Ascending aorta (tissue), 2 donors: ENCODE measurements around the gene PHLDA3. TPM values are rescaled to one million over a fixed set of nuclear protein-coding genes. Genes with fewer than 3 reads are reported as not detected.
A peak's percentile ranks its signal among the peaks of the same experiment; 100 is the strongest.

ENCODE experiments used
- DNase-seq, 2 donors: peaks; one replicate each; pipeline ENCODE4 v3.0.0-alpha.2; 2019; ENCODE audit warnings: low spot score in 2 of 2
- H3K27ac ChIP-seq, 2 donors: fragments of 200-600 bp; sonication (generic); one replicate each; pipeline ENCODE4 v1.5.1; 2016 to 2017; ENCODE audit warnings: mild to moderate bottlenecking in 1 of 2
- H3K27me3 ChIP-seq: fragments of 200-600 bp; sonication (generic); one replicate; pipeline ENCODE4 v1.5.1; 2017
- H3K36me3 ChIP-seq, 2 donors: fragments of 200-600 bp; sonication (generic); one replicate each; pipeline ENCODE4 v1.5.1; 2016
- H3K4me1 ChIP-seq, 2 donors: fragments of 200-600 bp; sonication (generic); one replicate each; pipeline ENCODE4 v1.5.1; 2016 to 2017; ENCODE audit warnings: mild to moderate bottlenecking in 1 of 2
- H3K4me3 ChIP-seq, 2 donors: fragments of 200-600 bp; sonication (generic); one replicate each; pipeline ENCODE4 v1.5.1; 2016 to 2017; ENCODE audit warnings: mild to moderate bottlenecking in 1 of 2
- H3K9me3 ChIP-seq, 2 donors: fragments of 200-600 bp; sonication (generic); one replicate each; pipeline ENCODE4 v1.5.1; 2016
- intact Hi-C: fragments of 100-400 bp; cut with DNase I; formaldehyde crosslinking; loops from one replicate; pipeline ENCODE4 v1.15.1; 2023
- total RNA-seq: library from RNA; depleted of rRNA; stranded (reverse); fragments of >200 nt; gene quantifications from one replicate; pipeline ENCODE4 v1.1.0, GENCODE V29; 2016
- TF ChIP-seq, protein P1 (sequence below), 3 experiments: fragments of 200-600 bp in 2 of 3; fragments of 450-650 bp in 1 of 3; sonication (generic) in 2 of 3; IDR thresholded peaks; one replicate each; pipeline ENCODE4 v1.5.1; 2016 to 2019; ENCODE audit warnings: antibody characterized with exemption in 3 of 3, mild to moderate bottlenecking in 1 of 3, moderate library complexity in 1 of 3

Gene PHLDA3
- total RNA-seq, 1 donor from 2014 or later = 111 TPM

- peak overlapping the region; percentile 90 to 91 for H3K4me3 ChIP-seq
- intact Hi-C loops = no loop called here
- peak overlapping the region; percentile 95 to 97 for H3K27ac ChIP-seq
Measured at GRCh38 chr1:201465698-201466290, 3.2 kb downstream of the PHLDA3 start.

GRCh38 chr1:201463071-201463552 lies 5.9 kb downstream of the PHLDA3 start:
- intact Hi-C loops = no loop called here
- H3K4me1 ChIP-seq = peaks cover 21 to 49% of the 10 kb centered on the region in 2 donors
- H3K4me3 ChIP-seq = no peak overlapping the region
- TF ChIP-seq, protein P1, sequence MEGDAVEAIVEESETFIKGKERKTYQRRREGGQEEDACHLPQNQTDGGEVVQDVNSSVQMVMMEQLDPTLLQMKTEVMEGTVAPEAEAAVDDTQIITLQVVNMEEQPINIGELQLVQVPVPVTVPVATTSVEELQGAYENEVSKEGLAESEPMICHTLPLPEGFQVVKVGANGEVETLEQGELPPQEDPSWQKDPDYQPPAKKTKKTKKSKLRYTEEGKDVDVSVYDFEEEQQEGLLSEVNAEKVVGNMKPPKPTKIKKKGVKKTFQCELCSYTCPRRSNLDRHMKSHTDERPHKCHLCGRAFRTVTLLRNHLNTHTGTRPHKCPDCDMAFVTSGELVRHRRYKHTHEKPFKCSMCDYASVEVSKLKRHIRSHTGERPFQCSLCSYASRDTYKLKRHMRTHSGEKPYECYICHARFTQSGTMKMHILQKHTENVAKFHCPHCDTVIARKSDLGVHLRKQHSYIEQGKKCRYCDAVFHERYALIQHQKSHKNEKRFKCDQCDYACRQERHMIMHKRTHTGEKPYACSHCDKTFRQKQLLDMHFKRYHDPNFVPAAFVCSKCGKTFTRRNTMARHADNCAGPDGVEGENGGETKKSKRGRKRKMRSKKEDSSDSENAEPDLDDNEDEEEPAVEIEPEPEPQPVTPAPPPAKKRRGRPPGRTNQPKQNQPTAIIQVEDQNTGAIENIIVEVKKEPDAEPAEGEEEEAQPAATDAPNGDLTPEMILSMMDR (IDR thresholded peaks at IDR 0.05) = peak in 2 of 3 experiments; percentile 21 to 32
- H3K36me3 ChIP-seq = peaks cover 16 to 22% of the 10 kb centered on the region in 2 donors
- peak overlapping the region; percentile 95 to 97 for H3K27ac ChIP-seq
- no peaks in the 10 kb centered on the region for H3K9me3 ChIP-seq
- no peak for DNase-seq
- no peaks in the 10 kb centered on the region for H3K27me3 ChIP-seq

More at GRCh38 chr1:201465698-201466290, 3.2 kb downstream of the PHLDA3 start:
- no peaks in the 10 kb centered on the region for H3K9me3 ChIP-seq
- TF ChIP-seq, protein P1 (IDR thresholded peaks at IDR 0.05) = no peak
- H3K36me3 ChIP-seq = peaks cover 16 to 22% of the 10 kb centered on the region in 2 donors
- peaks cover 18 to 44% of the 10 kb centered on the region in 2 donors for H3K4me1 ChIP-seq
- no peak for DNase-seq
- H3K27me3 ChIP-seq = no peaks in the 10 kb centered on the region

GRCh38 chr1:201461645-201462441 lies 7.1 kb downstream of the PHLDA3 start:
- TF ChIP-seq, protein P1 (IDR thresholded peaks at IDR 0.05) = no peak
- Histone ChIP-seq H3K4me1 (peaks cover 21 to 47% of the 10 kb centered on the region in 2 donors), H3K27me3 (no peaks in the 10 kb centered on the region), H3K9me3 (no peaks in the 10 kb centered on the region), H3K36me3 (peaks cover 16 to 22% of the 10 kb centered on the region in 2 donors), H3K4me3 (peak overlapping the region; percentile 10 to 23), H3K27ac (peak overlapping the region; percentile 95 to 97)
- intact Hi-C loops = no loop called here
- DNase-seq = peak; percentile 86 to 96

GRCh38 chr1:201460814-201461644 lies 8.0 kb downstream of the PHLDA3 start:
- Histone ChIP-seq H3K27ac (peak overlapping the region; percentile 95 to 97), H3K4me1 (peaks cover 21 to 45% of the 10 kb centered on the region in 2 donors), H3K27me3 (no peaks in the 10 kb centered on the region), H3K36me3 (peaks cover 16 to 22% of the 10 kb centered on the region in 2 donors), H3K4me3 (peak overlapping the region; percentile 10 to 23), H3K9me3 (no peaks in the 10 kb centered on the region)
- TF ChIP-seq, protein P1 (IDR thresholded peaks at IDR 0.05) = no peak
- DNase-seq = peak; percentile 66 to 91
- intact Hi-C loops = no loop called here

DNA sequence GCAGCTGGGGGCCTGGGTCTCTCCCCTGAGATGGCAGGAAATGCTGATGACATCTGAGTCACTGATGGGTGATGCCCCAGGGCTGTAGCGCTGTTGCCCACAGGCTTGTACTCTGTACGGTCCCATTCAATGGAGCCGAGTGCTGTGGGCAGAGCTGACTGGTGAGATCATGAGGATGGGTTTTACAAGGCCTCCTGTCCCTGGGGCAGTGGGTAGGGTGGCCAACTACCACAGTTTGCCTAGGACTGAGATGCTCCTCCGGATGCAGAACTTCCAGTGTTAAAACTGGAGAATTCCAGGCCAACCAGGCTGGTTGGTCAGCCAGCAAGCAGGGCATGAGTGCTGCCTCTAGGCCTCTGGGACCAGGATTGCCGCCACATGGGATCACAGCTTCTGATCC lies 9.2 kb downstream of the PHLDA3 start:
- Histone ChIP-seq H3K27ac (peak overlapping the region; percentile 95 to 97), H3K4me3 (no peak overlapping the region), H3K9me3 (no peaks in the 10 kb centered on the region), H3K27me3 (no peaks in the 10 kb centered on the region), H3K36me3 (peaks cover 4 to 10% of the 10 kb centered on the region in 2 donors), H3K4me1 (peaks cover 21 to 38% of the 10 kb centered on the region in 2 donors)
- DNase-seq = no peak
- TF ChIP-seq, protein P1 (IDR thresholded peaks at IDR 0.05) = no peak
- intact Hi-C loops = no loop called here
